Stimulated activated CD4-positive, alpha-beta T cell treated with anti-CD3 and anti-CD28 coated beads, Interleukin-4, amount 100 ng/mL, for 24 hours (primary cell): Measurements from ENCODE around the gene JMJD7.

Experiments
- DNase-seq: peaks from one replicate; pipeline ENCODE4 v3.0.0-alpha.2; 2020

JMJD7 gene

GRCh38 chr15:41801850-41802455 is 25.9 kb upstream of the JMJD7 start:
- DNase-seq, result no peak

- no peak for DNase-seq
These were observed 23.5 kb upstream of the JMJD7 start for GRCh38 chr15:41804361-41804760.

- no peak for DNase-seq
These were observed 22.8 kb upstream of the JMJD7 start for GRCh38 chr15:41804916-41805666.

- no peak for DNase-seq
These were observed 22.2 kb upstream of the JMJD7 start for GRCh38 chr15:41805711-41806110.

GRCh38 chr15:41806291-41807181 is 21.4 kb upstream of the JMJD7 start:
- no peak for DNase-seq

GRCh38 chr15:41809121-41809520 is 18.8 kb upstream of the JMJD7 start:
- no peak for DNase-seq

- no peak for DNase-seq
These were observed 18.2 kb upstream of the JMJD7 start for GRCh38 chr15:41809526-41810220.

- no peak for DNase-seq
These were observed 17.1 kb upstream of the JMJD7 start for GRCh38 chr15:41810651-41811431.

- peak; percentile 78 for DNase-seq
These were observed 16.3 kb upstream of the JMJD7 start for GRCh38 chr15:41811432-41812195.

GRCh38 chr15:41812820-41813375 is 15.0 kb upstream of the JMJD7 start:
- DNase-seq, result no peak

- DNase-seq, result no peak
These were observed 14.5 kb upstream of the JMJD7 start for GRCh38 chr15:41813426-41813825.

- DNase-seq, result no peak
These were observed 13.4 kb upstream of the JMJD7 start for GRCh38 chr15:41814534-41814933.

- DNase-seq, result no peak
These were observed 11.1 kb upstream of the JMJD7 start for GRCh38 chr15:41816788-41817187.

- DNase-seq, result no peak
These were observed 10.6 kb upstream of the JMJD7 start for GRCh38 chr15:41817327-41817726.

GRCh38 chr15:41817781-41818180 is 10.1 kb upstream of the JMJD7 start:
- DNase-seq, result no peak

- DNase-seq, result no peak
These were observed 8.3 kb upstream of the JMJD7 start for GRCh38 chr15:41819455-41820050.

GRCh38 chr15:41820791-41821423 is 7.0 kb upstream of the JMJD7 start:
- DNase-seq, result no peak

- no peak for DNase-seq
These were observed 6.1 kb upstream of the JMJD7 start for GRCh38 chr15:41821831-41822230.

- no peak for DNase-seq
These were observed 5.4 kb upstream of the JMJD7 start for GRCh38 chr15:41822471-41822870.

GRCh38 chr15:41822957-41823356 is 4.9 kb upstream of the JMJD7 start:
- no peak for DNase-seq
